AG20443 (cell line): Measurements from ENCODE around the gene C9orf43.

Source experiments
- DNase-seq: peaks from one replicate; pipeline ENCODE4 v3.0.0; 2012; ENCODE audit warnings: low spot score, mixed read lengths

Gene C9orf43

GRCh38 chr9:113468716-113469448 is 58.3 kb downstream of the C9orf43 start:
- peak; percentile 37 for DNase-seq

DNA sequence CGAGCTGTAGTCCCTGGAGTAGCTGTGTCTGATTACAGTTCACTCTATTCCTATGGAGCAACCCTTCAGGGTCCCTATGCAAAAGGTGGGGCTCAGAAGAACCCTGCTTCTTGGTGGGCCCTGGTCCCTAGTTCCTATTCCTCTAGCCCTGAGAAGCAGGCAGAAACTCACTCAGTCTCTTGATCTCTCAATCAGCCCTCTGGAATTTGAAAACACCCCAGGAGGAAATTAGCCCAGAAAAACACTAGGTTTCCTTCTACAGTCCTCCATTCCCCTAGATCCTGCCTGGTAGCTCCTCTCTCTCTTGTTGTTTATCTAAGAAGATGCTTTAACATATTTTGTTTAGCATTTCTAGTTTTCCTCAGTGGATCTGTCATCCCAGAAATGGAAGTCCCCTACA is 60.6 kb downstream of the C9orf43 start:
- DNase-seq: no peak

DNA sequence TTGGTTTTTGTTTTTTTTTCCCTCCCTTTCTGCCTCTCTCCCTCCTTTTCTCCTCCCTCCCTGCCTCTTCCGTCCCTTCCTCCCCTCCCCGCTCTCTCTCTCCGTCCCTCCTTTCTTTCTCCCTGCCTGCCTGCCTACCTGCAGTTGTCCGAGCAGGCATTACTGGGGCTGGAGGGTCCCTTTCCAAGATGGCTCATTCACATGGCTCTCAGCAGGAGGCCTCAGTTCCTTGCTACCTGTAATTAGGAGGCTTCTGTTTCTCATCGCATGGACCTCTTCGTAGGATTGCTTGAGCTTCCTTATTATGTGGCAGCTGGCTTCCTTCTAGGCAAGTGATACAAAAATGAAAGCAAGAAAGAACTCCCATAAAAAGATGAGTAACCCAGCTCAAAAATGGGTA is 61.0 kb downstream of the C9orf43 start:
- no peak for DNase-seq

- no peak for DNase-seq
Observed at GRCh38 chr9:113472199-113472598, 61.7 kb downstream of the C9orf43 start.

- DNase-seq: peak; percentile 7
Observed at GRCh38 chr9:113474360-113475028, 63.9 kb downstream of the C9orf43 start.

DNA sequence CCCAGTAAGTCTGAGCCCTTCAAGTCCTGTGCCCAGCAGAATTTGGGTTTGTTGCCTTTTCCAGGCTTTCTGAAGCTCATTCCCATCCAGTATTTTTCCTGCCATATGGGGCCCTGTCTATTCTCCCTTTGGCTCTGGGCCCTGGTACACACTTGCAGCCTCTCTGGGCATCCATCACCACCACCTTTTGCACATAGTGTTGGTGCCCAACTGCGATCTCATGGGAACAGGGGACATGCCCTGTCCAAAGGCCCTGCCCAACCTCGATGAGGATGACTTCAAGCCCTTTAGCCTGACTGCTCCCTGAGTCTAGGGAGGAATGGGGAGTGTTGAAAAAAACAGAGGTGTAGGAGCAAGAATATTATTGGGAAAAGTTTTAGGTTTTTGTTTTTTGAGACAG is 64.5 kb downstream of the C9orf43 start:
- no peak for DNase-seq

- no peak for DNase-seq
Observed at GRCh38 chr9:113475992-113476391, 65.4 kb downstream of the C9orf43 start.

- DNase-seq: no peak
Observed at GRCh38 chr9:113476511-113476916, 66.0 kb downstream of the C9orf43 start.

GRCh38 chr9:113477058-113477457 is 66.5 kb downstream of the C9orf43 start:
- no peak for DNase-seq

GRCh38 chr9:113477661-113478060 is 67.1 kb downstream of the C9orf43 start:
- DNase-seq: no peak

GRCh38 chr9:113479174-113479621 is 68.7 kb downstream of the C9orf43 start:
- no peak for DNase-seq
